A673 (cell line): Measurements from ENCODE around the gene CLIC6.

Source experiments
- CTCF ChIP-seq: fragments of 300-800, 200-600 bp; sonication (generic); conservative IDR thresholded peaks from 2 replicates; pipeline ENCODE4 v1.5.1; 2017; ENCODE audit warnings: low read depth, mild to moderate bottlenecking, antibody characterized with exemption, low read length, moderate library complexity, mixed read lengths
- EZH2 ChIP-seq: fragments of 200-600 bp; sonication (generic); IDR thresholded peaks from 2 replicates; pipeline ENCODE4 v1.6.1; 2017; ENCODE audit warnings: borderline replicate concordance, low read depth, mild to moderate bottlenecking, mixed read lengths, antibody characterized with exemption, low read length; ENCODE audit not compliant: poor library complexity, severe bottlenecking

GRCh38 chr21:34632498-34632897, 36.3 kb upstream of the CLIC6 start:
- no peak for TF ChIP-seq CTCF
- TF ChIP-seq EZH2 = no peak
